HepG2 (cell line): Measurements from ENCODE around the gene TSGA10IP. TPM values are rescaled to one million over a fixed set of nuclear protein-coding genes. Genes with fewer than 3 reads are reported as not detected.

ENCODE experiments used
- DRAP1 ChIP-seq: IDR thresholded peaks from 2 replicates; pipeline ENCODE4 v1.6.1; 2016; ENCODE audit warnings: missing genetic modification reagents, missing compliant biosample characterization
- KDM5A ChIP-seq: fragments of 200-600 bp; sonication (generic); IDR thresholded peaks from 2 replicates; pipeline ENCODE4 v1.7.0; 2018; ENCODE audit warnings: antibody characterized with exemption, mild to moderate bottlenecking, low read length, borderline replicate concordance
- NFYC ChIP-seq: IDR thresholded peaks from 2 replicates; pipeline ENCODE4 v1.6.1; 2016; ENCODE audit warnings: missing genetic modification reagents, missing compliant biosample characterization
- RAD21 ChIP-seq: fragments of 450-650 bp; formaldehyde crosslinking; IDR thresholded peaks from 2 replicates; pipeline ENCODE4 v1.5.0; 2020; ENCODE audit warnings: mild to moderate bottlenecking
- RARG ChIP-seq: sonication (generic); formaldehyde crosslinking; IDR thresholded peaks from 2 replicates; pipeline ENCODE4 v1.4.0; 2020; ENCODE audit warnings: low read depth, mild to moderate bottlenecking, missing genetic modification reagents
- SNAPC2 ChIP-seq: sonication (generic); formaldehyde crosslinking; IDR thresholded peaks from 2 replicates; pipeline ENCODE4 v1.8.1; 2022; ENCODE audit warnings: mild to moderate bottlenecking, missing genetic modification reagents
- TCF7 ChIP-seq: sonication (generic); IDR thresholded peaks from 2 replicates; pipeline ENCODE4 v1.6.1; 2016; ENCODE audit warnings: antibody characterized with exemption, low read depth
- ZNF180 ChIP-seq: sonication (generic); formaldehyde crosslinking; IDR thresholded peaks from 2 replicates; pipeline ENCODE4 v1.4.0; 2020; ENCODE audit warnings: low read depth, missing genetic modification reagents, borderline replicate concordance
- ZNF383 ChIP-seq: sonication (generic); formaldehyde crosslinking; IDR thresholded peaks from 2 replicates; pipeline ENCODE4 v1.4.0; 2020; ENCODE audit warnings: missing genetic modification reagents, mild to moderate bottlenecking, borderline replicate concordance
- ZNF512 ChIP-seq: sonication (generic); formaldehyde crosslinking; IDR thresholded peaks from 2 replicates; pipeline ENCODE4 v1.4.0; 2020; ENCODE audit warnings: mild to moderate bottlenecking, missing genetic modification reagents
- ZNF552 ChIP-seq: sonication (generic); formaldehyde crosslinking; IDR thresholded peaks from 2 replicates; pipeline ENCODE4 v1.9.0; 2022; ENCODE audit warnings: missing genetic modification reagents, mild to moderate bottlenecking, borderline replicate concordance
- ZNF562 ChIP-seq: sonication (generic); formaldehyde crosslinking; IDR thresholded peaks from 2 replicates; pipeline ENCODE4 v1.8.0; 2022; ENCODE audit warnings: missing genetic modification reagents, borderline replicate concordance
- ZNF790 ChIP-seq: sonication (generic); formaldehyde crosslinking; IDR thresholded peaks from 2 replicates; pipeline ENCODE4 v1.8.0; 2022; ENCODE audit warnings: missing genetic modification reagents, mild to moderate bottlenecking, borderline replicate concordance
- polyA plus RNA-seq, 8 experiments: library from polyadenylated mRNA; depleted of rRNA in 3 of 8; stranded (reverse) in 7 of 8; unstranded in 1 of 8; fragments of >200 nt; fragmentation: Illumina TruSeq in 4 of 8; extraction: Trizol in 4 of 8; gene quantifications; 2 replicates each; pipeline versions ENCODE4 v1.2.1 to v1.2.3, GENCODE V29; 2011 to 2016; ENCODE audit warnings: low read depth in 4 of 8, missing spikeins in 1 of 8, mixed read lengths in 1 of 8; ENCODE audit not compliant: insufficient read depth in 1 of 8
- total RNA-seq, 5 experiments: library from RNA; depleted of rRNA; stranded (reverse); fragments of >200 nt; fragmentation: Illumina TruSeq; extraction: Trizol; gene quantifications; 2 replicates each; pipeline ENCODE4 v1.2.3, GENCODE V29; 2016; ENCODE audit warnings: low read depth in 1 of 5
- TF ChIP-seq, protein P1 (sequence below), 2 experiments: fragments of 450-650 bp in 1 of 2; sonication (generic) in 1 of 2; formaldehyde crosslinking in 1 of 2; IDR thresholded peaks; 2 replicates each; pipeline versions ENCODE4 v1.6.1 to v1.8.0; 2016 to 2022; ENCODE audit warnings: antibody characterized with exemption in 1 of 2, mild to moderate bottlenecking in 1 of 2, missing genetic modification reagents in 1 of 2
- TF ChIP-seq, protein P2 (sequence below): sonication (generic); formaldehyde crosslinking; IDR thresholded peaks from 2 replicates; pipeline ENCODE4 v1.4.0; 2020; ENCODE audit warnings: missing genetic modification reagents

TSGA10IP gene
- total and polyA plus RNA-seq, 2 of the 13 experiments (the other 11 are each of a cell fraction or from before 2014, with no cell fraction given), result not detected

GRCh38 chr11:65961267-65962140, 16.2 kb downstream of the TSGA10IP start, which contains the start of gene SART1 (continued):
- TF ChIP-seq ZNF512 (CRISPR knock-in tag) (no peak), DRAP1 (peak; percentile 79), ZNF383 (CRISPR knock-in tag) (0 out of 2 replicates have a peak, but pooled peaks have one; percentile 56), ZNF562 (CRISPR knock-in tag) (no peak), TCF7 (no peak), ZNF552 (CRISPR knock-in tag) (no peak), NFYC (CRISPR knock-in tag) (no peak), ZNF180 (CRISPR knock-in tag) (no peak), RAD21 (CRISPR knock-in tag) (0 out of 2 replicates have a peak, but pooled peaks have one; percentile 38), KDM5A (peak; percentile 94), SNAPC2 (CRISPR knock-in tag) (no peak), RARG (no peak), ZNF790 (CRISPR knock-in tag) (no peak)
- TF ChIP-seq, protein P1, sequence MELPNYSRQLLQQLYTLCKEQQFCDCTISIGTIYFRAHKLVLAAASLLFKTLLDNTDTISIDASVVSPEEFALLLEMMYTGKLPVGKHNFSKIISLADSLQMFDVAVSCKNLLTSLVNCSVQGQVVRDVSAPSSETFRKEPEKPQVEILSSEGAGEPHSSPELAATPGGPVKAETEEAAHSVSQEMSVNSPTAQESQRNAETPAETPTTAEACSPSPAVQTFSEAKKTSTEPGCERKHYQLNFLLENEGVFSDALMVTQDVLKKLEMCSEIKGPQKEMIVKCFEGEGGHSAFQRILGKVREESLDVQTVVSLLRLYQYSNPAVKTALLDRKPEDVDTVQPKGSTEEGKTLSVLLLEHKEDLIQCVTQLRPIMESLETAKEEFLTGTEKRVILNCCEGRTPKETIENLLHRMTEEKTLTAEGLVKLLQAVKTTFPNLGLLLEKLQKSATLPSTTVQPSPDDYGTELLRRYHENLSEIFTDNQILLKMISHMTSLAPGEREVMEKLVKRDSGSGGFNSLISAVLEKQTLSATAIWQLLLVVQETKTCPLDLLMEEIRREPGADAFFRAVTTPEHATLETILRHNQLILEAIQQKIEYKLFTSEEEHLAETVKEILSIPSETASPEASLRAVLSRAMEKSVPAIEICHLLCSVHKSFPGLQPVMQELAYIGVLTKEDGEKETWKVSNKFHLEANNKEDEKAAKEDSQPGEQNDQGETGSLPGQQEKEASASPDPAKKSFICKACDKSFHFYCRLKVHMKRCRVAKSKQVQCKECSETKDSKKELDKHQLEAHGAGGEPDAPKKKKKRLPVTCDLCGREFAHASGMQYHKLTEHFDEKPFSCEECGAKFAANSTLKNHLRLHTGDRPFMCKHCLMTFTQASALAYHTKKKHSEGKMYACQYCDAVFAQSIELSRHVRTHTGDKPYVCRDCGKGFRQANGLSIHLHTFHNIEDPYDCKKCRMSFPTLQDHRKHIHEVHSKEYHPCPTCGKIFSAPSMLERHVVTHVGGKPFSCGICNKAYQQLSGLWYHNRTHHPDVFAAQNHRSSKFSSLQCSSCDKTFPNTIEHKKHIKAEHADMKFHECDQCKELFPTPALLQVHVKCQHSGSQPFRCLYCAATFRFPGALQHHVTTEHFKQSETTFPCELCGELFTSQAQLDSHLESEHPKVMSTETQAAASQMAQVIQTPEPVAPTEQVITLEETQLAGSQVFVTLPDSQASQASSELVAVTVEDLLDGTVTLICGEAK (IDR thresholded peaks at IDR 0.05), result peak; percentile 77
- TF ChIP-seq, protein P1 (CRISPR knock-in tag; IDR thresholded peaks at IDR 0.05), result peak; percentile 86
- TF ChIP-seq, protein P2, sequence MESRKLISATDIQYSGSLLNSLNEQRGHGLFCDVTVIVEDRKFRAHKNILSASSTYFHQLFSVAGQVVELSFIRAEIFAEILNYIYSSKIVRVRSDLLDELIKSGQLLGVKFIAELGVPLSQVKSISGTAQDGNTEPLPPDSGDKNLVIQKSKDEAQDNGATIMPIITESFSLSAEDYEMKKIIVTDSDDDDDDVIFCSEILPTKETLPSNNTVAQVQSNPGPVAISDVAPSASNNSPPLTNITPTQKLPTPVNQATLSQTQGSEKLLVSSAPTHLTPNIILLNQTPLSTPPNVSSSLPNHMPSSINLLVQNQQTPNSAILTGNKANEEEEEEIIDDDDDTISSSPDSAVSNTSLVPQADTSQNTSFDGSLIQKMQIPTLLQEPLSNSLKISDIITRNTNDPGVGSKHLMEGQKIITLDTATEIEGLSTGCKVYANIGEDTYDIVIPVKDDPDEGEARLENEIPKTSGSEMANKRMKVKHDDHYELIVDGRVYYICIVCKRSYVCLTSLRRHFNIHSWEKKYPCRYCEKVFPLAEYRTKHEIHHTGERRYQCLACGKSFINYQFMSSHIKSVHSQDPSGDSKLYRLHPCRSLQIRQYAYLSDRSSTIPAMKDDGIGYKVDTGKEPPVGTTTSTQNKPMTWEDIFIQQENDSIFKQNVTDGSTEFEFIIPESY (CRISPR knock-in tag), result no peak
